GM19023 (cell line): ENCODE results near the gene AP5S1.
"Not testable (repeated sequence)": the region's sequence is repeated elsewhere in the genome, so short reads cannot be mapped to it uniquely, and the experiment has no call there.

Experiments used
- ATAC-seq: cut with Tn5 transposase; IDR thresholded peaks from one replicate; pipeline ENCODE4 v1.9.1; 2021; ENCODE audit warnings: mild to moderate bottlenecking, moderate library complexity; ENCODE audit not compliant: unreplicated experiment

AP5S1 gene

DNA sequence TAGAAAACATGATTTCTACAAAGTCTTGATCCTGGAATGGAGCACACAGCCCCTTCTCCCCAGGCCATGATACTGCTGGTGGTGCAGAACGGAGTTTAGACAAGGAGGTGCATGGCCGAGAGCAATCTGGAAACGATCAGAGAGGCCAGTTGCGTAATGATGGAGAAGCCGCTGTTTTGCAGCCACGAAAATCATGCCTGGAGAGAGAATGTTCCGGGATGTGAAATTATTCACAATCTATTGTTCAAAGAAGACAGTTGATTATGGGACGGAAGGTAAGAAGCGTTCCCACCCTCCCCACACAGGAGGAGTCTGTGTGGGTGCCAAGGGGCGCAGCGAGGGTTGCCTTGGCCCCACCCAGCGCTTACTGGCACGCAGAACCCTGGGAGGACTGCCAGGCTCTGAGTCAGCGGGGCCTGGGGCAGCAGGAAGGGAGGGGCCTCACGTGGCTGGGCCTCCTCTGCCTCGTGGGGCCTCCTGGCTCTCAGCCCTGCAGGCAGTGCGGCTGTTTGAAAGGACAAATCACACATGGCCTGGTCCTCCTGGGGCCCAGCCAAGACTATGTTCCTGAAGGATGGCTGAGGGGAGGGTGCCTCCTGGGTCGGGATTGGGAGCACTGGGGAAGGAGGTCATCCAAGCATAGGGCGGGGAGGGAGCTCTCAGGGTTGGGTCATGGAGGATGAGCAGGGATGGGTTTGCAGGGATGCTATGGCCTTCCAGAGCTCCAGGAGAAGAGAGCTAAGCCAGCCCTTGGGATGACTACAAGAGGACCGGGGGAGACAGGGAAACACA lies 8.7 kb upstream of the AP5S1 start:
- ATAC-seq = no peak

DNA sequence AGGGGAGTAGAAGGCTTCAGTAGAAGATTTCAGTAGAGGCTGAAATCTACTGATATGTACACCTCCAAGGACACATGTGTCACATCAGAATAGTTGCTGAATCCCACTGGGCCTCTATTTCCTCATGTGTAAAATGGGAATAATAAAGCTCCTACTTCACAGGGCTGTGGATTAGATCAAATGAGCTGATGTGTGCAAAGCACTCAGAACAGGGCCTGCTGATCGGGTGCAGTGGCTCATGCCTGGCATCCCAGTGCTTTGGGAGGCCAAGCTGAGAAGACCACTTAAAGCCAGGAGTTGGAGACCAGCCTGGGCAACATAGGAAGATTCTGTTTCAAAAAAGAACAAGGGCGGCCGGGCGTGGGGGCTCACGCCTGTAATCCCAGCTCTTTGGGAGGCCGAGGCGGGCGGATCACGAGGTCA lies 8.1 kb upstream of the AP5S1 start:
- ATAC-seq = no peak

DNA sequence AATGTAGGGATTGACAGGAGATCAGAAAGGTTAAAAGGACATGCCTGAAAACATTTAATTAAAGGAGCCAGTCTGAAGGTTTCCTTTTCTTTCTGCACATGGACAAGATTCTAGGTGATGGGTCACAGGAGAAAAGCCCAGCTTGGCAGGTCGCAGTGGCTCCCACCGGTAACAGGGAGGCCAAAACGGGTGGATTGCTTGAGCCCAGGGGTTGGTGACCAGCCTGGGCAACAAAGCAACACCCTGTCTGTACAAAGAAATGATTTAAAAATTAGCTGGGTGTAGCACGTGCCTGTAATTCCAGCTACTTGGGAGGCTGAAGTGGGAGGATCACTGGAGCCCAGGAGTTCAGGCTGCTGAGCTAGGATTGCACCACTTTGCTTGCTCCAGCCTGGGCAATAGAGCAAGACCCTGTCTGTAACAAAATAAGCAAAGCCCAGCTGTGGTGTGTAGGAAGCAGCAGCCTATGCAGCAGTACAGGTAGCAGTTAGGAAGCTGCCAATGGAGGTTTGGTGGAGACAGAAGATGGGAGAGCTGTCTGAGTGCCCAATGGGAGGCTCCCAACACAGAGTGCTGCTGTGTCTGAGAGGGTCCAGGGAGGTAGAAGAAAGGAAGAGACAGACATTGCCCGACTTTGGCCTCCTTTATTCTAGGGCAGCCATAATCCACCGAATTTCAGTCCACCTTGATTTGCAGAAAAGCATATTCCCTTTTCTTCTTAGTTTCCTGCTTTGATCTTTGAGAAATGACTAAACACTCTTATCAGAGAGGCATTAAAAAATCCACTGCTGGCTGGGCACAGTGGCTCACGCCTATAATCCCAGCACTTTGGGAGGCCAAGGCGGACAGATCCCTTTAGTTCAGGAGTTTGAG lies 7.1 kb upstream of the AP5S1 start:
- ATAC-seq = no peak

DNA sequence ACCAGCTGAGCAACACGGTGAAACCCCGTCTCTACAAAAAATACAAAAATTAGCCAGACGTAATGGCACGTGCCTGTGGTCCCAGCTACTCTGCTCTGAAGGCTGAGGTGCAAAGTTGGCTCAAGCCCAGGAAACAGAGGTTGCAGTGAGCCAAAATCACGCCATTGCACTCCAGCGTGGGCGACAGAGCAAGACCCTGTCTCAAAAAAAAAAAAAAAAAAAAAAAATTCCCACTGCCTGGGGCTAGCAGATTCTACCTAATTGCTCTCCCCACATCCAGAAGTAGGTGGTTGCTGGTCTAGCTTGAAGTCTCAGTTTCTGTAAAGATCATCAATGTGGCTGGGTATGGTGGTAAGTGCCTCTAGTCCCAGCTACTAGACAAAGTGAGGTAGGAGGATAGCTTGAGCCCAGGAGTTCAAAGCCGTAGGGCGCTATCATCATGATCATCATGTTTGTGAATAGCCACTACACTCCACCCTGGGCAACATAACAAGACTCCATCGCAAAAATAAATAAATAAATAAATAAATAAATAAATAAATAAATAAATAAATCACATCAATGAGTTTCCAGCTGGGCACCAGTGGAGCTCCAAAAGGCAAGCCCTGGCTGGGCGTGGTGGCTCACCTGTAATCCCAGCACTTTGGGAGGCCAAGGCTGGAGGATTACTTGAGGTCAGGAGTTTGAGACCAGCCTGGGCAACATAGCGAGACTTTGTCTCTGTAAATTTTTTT lies 6.3 kb upstream of the AP5S1 start:
- no peak for ATAC-seq

DNA sequence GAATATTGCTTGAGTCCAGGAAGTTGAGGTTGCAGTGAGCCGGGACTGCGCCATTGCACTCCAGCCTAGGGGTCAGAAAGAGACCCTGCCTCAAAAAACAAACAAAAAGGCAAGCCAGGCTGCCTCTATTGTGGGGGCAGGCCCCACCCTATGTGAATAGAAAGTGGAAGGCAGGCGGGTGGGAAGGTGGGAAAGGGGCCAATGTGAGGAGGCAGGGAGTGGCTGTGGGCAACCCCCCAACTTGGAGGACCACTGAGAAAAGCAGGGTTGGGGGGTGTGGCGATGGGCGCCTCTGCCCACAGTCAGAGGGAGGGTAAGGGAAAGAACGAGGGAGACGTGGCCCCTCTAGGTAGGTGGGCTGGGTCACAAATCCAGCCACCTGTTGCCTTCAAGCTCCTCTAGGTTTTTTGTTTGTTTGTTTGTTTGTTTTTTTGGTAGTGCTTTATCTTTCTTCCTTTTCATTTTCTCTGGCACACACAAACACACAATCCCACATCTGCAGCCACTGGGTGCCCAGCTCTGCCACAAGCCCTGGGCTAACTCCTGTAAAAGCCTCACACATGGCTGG lies 5.3 kb upstream of the AP5S1 start:
- ATAC-seq = no peak

DNA sequence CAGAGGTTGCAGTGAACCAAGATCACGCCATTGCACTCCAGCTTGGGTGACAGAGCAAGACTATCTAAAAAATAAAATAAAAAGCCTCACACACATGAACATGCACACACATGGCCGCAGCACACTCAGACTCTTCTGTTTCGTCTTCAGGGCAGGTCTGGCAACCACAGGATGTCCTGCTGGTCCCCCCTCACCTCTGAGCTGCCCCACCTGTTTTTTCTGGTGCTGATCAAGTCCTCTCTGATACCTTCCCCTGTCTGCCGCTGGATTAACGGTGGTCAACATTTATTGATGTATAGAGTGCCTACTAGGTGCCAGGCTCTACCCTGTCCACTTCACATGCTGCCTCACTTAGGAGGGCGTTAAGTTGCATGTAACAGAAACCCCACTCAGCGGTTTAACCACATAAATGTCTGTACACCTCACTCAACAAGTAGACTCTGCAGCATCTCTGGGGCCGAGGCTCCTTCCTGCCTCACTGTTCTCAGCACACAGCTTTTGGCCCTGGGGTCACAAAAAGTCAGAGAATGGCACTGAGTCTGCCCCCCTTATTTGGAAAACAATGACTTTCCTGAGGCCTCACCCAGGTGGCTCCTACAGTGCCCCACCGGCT lies 4.5 kb upstream of the AP5S1 start:
- ATAC-seq = no peak

DNA sequence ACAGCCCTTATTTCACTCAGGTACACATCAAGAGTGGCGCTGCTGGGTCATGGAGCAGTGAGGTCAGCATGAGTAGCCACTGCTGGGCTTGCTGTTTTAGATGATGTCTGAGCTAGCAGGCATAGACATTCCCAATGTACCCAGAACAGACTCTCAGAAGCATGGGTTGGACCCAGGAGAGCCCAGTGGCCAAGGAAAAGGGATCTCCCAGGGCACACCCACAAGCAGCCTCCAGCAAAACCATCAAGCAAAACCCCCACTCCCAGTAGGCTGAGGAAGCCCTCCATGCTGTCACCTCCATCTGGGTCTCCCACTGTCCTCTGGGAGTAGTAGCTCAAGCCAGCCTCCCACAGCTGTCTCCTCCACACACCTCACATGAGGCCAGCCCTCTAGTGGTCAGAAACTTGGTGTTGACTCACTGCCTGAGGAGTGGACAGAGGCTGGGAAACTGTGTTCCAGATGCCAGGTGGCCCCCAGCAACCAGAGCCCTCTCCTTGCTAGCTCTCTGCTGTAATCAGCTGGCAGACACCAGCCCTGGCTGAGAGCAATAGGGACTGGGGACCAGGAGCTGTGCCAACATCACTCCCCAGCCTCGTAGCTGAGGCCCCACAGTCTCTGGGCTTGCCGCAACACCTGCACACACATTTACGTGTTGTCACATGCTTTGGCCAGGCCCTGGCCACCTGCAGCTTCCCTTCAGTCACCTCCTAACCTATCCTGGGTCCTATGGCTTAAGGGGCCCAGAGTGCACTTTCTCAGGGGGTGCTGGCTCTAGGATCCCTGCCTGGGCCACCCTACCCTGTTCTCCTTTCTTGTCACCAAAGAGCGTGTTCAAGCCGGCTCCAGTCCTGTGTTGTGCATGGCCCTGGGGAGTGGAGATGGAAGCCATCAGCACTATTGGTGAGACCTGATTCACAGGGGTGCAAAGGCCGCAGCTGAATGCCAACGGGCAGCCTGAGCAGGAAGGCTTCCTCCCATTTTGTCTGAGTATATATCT lies 1.9 kb upstream of the AP5S1 start:
- no peak for ATAC-seq

DNA sequence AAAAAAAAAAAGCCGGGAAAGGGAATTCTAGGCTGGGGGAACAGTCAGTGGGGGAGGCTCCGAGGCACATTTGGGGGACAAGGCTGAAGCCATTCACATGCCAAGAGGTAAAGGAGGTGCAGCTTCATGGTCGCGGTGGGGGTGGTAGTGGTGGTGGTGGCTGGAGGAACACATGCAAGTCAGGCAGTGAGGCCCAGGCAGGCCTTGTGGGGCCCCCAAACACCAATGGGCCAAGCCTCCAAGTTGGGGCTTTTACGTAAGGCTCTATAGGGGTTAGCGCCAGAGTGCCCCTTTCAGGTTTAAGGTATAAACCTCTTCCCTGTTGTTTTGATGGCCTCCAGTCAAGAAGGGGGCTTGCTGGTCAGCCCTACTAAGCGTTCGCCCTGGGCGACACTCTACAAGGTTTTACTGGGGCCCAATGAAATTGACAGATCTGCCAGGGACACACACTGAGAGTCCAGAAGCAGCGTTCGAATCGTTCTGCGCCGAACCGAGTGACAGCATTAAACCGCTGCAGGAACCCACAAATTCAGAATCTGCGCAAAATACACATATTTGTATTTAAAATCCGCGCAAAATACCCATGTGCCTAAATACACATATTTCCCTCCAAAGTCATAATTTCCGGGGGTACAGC lies 818 bp upstream of the AP5S1 start:
- ATAC-seq = no peak

DNA sequence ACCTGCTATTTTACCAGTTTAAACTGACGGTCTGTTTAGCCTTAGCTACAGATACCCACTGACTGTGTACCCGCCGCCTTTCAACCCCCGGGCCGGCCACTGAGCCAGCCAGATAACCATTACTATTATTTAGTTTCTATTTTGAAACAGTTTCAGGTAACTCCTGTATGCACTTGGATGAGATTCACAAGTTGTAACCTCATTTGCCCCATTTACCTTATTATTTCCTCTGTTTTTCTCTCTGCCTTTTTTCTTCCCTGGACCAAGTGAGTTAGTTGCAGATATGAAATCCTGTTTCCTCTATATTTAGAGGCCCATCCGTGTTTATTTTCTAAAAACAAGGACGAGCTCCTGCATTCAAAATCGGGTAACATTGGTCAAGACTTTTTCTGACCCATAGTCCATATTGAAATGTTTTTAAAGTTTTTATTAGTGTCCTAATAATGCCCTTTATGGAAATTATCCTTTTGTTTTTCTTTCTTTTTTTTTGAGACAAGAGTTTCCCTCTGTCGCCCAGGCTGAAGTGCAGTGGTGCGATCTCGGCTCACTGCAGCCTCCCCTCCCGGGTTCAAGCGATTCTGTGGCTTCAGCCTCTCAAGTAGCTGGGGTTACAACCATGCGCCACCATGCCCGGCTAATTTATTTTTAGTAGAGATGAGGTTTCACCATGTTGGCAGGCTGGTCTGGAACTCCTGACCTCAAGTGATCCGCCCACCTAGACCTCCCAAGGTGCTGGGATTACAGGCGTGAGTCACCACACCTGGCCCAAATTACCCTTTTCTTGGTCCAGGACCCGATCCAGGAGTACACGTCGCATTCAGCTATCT lies 767 bp downstream of the AP5S1 start:
- peak; percentile 4 for ATAC-seq

DNA sequence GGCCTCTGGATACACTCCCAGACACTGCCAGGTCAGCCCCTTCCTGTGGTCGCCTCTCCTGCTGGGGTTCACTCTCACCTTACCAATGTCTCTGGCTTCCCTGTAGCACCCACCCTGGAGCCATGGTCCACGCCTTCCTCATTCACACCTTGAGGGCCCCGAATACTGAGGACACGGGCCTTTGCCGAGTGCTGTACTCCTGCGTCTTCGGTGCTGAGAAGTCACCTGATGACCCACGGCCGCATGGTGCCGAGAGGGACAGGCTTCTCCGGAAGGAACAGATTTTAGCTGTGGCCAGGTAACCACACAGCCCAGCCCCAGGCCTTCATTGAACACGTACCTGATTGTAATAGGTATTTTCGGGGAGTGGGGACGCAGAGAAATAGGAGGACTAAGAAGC lies 1.6 kb downstream of the AP5S1 start:
- no peak for ATAC-seq

DNA sequence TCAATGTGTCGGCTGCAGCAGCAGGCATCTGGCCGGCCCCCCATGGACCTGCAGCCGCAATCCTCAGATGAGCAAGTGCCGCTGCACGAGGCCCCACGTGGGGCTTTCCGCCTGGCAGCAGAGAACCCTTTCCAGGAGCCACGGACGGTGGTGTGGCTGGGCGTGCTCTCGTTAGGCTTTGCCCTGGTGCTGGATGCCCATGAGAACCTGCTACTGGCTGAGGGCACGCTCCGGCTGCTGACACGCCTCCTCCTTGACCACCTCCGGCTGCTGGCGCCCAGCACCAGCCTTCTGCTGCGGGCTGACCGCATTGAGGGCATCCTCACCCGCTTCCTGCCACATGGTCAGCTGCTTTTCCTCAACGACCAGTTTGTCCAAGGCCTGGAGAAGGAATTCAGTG lies 3.5 kb downstream of the AP5S1 start:
- ATAC-seq = no peak

DNA sequence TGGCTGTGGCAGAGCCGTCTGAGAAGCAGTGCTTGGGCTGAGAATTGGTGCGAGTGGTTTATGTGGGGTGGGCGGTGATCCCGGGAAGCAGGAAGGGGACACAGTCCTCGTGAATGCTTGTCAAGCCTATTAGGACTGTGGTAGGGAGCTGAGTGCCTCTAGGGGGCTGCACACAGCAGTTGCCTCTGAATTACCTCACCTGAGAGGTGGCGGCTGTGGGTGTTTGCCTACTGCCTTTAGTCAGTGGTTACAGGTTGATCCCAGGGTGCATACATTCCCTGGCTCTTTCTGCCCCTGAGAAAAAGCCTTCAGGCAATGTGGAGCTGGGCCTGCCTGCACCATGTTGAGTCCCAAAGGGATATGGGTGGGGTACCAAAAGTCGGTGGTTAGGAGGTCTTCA lies 5.2 kb downstream of the AP5S1 start:
- no peak for ATAC-seq

DNA sequence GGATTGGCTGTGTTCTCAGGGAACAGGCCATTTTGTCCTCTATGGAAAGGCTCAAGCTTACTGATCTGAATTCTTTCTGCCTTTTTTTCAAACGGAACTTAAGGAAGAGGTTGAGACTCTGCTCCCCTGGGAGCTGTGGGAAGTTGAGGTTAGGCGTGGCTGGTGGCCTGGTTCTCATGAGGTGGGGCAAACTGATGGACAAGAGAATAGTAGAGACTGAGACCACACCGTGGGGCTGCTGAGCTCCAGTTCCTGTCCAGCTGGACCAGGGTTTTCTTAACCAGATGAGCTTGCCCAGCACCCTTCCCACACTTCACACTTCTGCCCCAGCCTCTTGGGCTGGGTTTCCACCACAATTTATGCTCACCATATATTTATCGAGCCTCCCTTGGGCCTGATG lies 6.1 kb downstream of the AP5S1 start:
- no peak for ATAC-seq

DNA sequence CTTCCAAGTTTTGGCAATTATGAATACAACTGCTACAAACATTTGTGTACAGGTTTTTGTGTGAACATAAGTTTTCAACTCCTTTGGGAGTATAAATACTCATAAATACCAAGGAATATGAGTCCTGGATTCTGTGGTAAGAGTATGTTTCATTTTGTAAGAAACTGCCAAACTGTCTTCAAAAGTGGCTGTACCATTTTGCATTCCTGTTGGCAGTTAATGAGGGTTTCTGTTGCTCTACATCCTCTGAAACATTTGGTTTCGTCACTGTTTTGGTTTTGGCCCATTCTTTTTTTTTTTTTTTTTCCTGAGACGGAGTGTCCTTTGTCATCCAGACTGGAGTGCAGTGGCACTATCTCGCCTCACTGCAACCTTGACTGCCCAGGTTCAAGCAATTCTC lies 8.5 kb downstream of the AP5S1 start:
- no peak for ATAC-seq

DNA sequence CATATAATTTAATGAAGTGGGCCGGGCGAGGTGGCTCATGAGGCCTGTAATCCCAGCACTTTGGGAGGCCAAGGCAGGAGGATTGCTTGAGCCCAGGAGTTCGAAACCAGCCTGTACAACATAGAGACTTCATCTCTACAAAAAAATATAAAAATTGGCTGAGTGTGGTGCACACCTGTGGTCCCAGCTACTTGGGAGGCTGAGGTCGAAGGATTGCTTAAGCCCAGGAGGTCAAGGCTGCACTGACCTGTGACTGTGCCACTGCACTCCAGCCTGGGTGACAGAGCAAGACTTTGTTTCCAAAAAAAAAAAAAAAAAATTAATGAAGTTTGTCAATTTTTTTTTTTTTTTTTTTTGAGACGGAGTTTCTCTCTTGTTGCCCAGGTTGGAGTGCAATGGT lies 9.5 kb downstream of the AP5S1 start:
- ATAC-seq = not testable (repeated sequence)

DNA sequence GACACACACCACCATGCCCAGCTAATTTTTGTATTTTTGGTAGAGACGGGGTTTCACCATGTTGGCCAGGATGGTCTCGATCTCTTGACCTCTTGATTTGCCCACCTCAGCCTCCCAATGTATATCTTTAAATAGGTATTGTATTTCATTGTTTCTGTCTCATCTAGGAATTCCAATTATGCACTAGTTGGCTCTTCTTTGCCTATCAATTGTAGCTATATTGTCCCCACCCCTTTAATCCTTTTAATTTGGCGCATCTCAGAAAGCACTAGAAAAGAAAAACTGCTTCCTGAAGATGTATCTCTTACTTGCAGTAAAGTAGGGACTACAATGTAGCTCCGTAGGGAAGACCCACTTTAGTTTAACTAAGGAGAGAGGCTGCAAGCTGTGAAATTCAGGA lies 15.8 kb downstream of the AP5S1 start:
- no peak for ATAC-seq

DNA sequence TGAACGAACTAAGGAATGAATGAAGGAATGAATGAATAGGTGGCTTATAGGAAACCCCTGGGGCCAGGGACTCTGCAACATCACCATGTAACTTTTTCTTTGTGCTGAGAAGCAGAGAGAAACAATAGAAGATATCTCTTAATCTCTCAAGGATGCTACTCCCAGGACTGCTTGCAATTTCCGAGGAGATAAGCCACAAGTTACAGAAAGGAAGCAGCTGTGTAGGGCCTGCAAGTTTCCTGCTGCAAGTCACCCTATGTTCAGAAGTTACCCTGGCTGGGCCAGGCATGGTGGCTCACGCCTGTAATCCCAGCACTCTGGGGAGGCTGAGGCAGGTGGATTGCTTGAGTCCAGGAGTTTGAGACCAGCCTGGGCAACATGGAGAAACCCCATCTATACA lies 19.0 kb downstream of the AP5S1 start:
- no peak for ATAC-seq

DNA sequence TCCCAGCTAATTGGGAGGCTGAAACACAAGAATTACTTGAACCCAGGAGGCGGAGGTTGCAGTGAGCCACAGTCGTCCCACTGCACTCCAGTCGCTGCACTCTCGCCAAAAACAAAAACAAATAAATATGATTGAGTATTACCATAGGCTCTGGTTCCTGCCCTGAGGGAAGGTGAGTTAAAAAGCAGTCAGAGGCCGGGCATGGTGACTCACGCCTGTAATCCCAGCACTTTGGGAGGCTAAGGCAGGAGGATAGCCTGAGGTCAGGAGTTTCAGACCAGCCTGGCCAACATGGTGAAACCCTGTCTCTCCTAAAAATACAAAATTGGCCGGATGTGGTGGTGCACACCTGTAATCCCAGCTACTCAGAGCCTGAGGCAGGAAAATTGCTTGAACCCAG lies 19.9 kb downstream of the AP5S1 start:
- ATAC-seq = not testable (repeated sequence)
